ENCODE measurements around the gene F12.

- no peak for TF ChIP-seq CTCF (IDR thresholded peaks at IDR 0.05)
- TF ChIP-seq POLR2A (IDR thresholded peaks at IDR 0.05) = no peak
Measured at GRCh38 chr5:177396078-177396477, 13.3 kb downstream of the F12 start.
